ENCODE data around the gene SDK1. TPM values are rescaled to one million over a fixed set of nuclear protein-coding genes. Genes with fewer than 3 reads are reported as not detected.
A peak's percentile ranks its signal among the peaks of the same experiment; 100 is the strongest.

SDK1 gene
- total RNA-seq, 1 donor from 2014 or later: 9.9 TPM

GRCh38 chr7:3527496-3528124 is 226.6 kb downstream of the SDK1 start:
- no peak for DNase-seq

GRCh38 chr7:3533040-3533439 is 232.0 kb downstream of the SDK1 start:
- DNase-seq: no peak

- DNase-seq: peak; percentile 48
Measured at GRCh38 chr7:3537210-3537875, 236.3 kb downstream of the SDK1 start.

- DNase-seq: peak; percentile 56
Measured at GRCh38 chr7:3538041-3538440, 237.0 kb downstream of the SDK1 start.

- no peak for DNase-seq
Measured at GRCh38 chr7:3540456-3541220, 239.6 kb downstream of the SDK1 start.

- DNase-seq: no peak
Measured at GRCh38 chr7:3544202-3544601, 243.2 kb downstream of the SDK1 start.

GRCh38 chr7:3548815-3549214 is 247.8 kb downstream of the SDK1 start:
- DNase-seq: no peak

GRCh38 chr7:3549601-3550000 is 248.5 kb downstream of the SDK1 start:
- DNase-seq: no peak

- no peak for DNase-seq
Measured at GRCh38 chr7:3551536-3551935, 250.5 kb downstream of the SDK1 start.

GRCh38 chr7:3552499-3552898 is 251.4 kb downstream of the SDK1 start:
- DNase-seq: no peak

- peak; percentile 90 for DNase-seq
Measured at GRCh38 chr7:3558400-3558799, 257.3 kb downstream of the SDK1 start.

- peak; percentile 79 for DNase-seq
Measured at GRCh38 chr7:3559278-3559677, 258.2 kb downstream of the SDK1 start.

GRCh38 chr7:3560495-3560894 is 259.4 kb downstream of the SDK1 start:
- no peak for DNase-seq

GRCh38 chr7:3561932-3562331 is 260.9 kb downstream of the SDK1 start:
- DNase-seq: peak; percentile 48

- no peak for DNase-seq
Measured at GRCh38 chr7:3564231-3564630, 263.2 kb downstream of the SDK1 start.

GRCh38 chr7:3568516-3568915 is 267.5 kb downstream of the SDK1 start:
- no peak for DNase-seq

- no peak for DNase-seq
Measured at GRCh38 chr7:3569643-3570042, 268.6 kb downstream of the SDK1 start.

- DNase-seq: no peak
Measured at GRCh38 chr7:3573151-3573550, 272.1 kb downstream of the SDK1 start.

GRCh38 chr7:3574386-3574785 is 273.3 kb downstream of the SDK1 start:
- no peak for DNase-seq

GRCh38 chr7:3575753-3576531 is 274.9 kb downstream of the SDK1 start:
- DNase-seq: peak; percentile 31

- no peak for DNase-seq
Measured at GRCh38 chr7:3578399-3578798, 277.3 kb downstream of the SDK1 start.

- no peak for DNase-seq
Measured at GRCh38 chr7:3579638-3580219, 278.7 kb downstream of the SDK1 start.

All from tongue (tissue), 2 donors.